Measurements from ENCODE around the gene ARHGAP33.

DNA sequence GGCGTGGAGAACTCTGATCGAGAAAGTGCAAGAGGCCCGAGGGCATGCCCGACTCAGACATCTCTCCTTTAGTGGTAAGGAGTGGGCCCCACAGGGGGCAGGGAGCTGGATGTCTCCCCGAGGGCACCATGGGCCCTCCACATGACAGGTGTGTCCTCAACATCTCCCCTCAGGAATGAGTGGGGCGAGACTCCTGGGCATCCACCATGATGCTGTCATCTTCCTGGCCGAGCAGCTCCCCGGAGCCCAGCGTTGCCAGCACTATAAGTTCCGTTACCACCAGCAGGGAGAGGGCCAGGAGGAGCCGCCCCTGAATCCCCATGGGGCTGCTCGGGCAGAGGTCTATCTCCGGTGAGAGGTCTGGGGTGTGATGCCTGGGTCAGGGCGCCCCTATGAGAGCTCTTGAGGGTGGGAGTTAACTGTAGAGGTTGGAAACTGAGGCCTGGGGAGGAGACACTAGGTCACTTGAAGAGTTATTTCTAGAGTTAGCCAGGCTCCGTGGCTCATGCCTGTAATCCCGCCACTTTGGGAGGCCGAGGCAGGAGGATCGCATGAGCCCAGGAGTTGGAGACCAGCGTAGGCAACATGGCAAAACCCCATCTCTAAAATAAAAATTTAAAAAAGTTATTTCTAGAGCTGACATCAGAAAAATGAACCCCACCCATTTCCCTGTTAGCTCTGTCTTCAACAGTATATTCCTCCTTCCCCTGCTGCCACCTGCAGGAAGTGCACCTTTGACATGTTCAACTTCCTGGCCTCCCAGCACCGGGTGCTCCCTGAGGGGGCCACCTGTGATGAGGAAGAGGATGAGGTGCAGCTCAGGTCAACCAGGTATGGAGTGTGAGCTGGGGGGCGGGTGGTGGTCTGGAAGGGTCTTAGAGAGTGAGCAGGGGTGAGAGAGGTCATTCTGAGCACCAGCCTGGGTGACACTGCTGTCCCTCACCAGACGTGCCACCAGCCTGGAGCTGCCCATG lies 38.2 kb upstream of the ARHGAP33 start:
- TF ChIP-seq EZH2 (IDR thresholded peaks at IDR 0.05; ENCODE audit: low read length, missing control alignments), result no peak
- TF ChIP-seq, protein P1, sequence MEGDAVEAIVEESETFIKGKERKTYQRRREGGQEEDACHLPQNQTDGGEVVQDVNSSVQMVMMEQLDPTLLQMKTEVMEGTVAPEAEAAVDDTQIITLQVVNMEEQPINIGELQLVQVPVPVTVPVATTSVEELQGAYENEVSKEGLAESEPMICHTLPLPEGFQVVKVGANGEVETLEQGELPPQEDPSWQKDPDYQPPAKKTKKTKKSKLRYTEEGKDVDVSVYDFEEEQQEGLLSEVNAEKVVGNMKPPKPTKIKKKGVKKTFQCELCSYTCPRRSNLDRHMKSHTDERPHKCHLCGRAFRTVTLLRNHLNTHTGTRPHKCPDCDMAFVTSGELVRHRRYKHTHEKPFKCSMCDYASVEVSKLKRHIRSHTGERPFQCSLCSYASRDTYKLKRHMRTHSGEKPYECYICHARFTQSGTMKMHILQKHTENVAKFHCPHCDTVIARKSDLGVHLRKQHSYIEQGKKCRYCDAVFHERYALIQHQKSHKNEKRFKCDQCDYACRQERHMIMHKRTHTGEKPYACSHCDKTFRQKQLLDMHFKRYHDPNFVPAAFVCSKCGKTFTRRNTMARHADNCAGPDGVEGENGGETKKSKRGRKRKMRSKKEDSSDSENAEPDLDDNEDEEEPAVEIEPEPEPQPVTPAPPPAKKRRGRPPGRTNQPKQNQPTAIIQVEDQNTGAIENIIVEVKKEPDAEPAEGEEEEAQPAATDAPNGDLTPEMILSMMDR (conservative IDR thresholded peaks at IDR 0.05 in 1 of 2, IDR thresholded peaks at IDR 0.05 in 1 of 2; ENCODE audit: low read depth in 1 of 2, low read length in 2 of 2), result peak in 1 of 2 donors; percentile 9
